GM12801 (cell line): ENCODE data around the gene LRRC8B.

Source experiments
- TF ChIP-seq, protein P1 (sequence below): IDR thresholded peaks from one replicate; pipeline ENCODE4 v1.5.1; 2011; ENCODE audit warnings: control low read depth; ENCODE audit not compliant: insufficient read length; ENCODE audit errors: extremely low read depth

Gene LRRC8B

DNA sequence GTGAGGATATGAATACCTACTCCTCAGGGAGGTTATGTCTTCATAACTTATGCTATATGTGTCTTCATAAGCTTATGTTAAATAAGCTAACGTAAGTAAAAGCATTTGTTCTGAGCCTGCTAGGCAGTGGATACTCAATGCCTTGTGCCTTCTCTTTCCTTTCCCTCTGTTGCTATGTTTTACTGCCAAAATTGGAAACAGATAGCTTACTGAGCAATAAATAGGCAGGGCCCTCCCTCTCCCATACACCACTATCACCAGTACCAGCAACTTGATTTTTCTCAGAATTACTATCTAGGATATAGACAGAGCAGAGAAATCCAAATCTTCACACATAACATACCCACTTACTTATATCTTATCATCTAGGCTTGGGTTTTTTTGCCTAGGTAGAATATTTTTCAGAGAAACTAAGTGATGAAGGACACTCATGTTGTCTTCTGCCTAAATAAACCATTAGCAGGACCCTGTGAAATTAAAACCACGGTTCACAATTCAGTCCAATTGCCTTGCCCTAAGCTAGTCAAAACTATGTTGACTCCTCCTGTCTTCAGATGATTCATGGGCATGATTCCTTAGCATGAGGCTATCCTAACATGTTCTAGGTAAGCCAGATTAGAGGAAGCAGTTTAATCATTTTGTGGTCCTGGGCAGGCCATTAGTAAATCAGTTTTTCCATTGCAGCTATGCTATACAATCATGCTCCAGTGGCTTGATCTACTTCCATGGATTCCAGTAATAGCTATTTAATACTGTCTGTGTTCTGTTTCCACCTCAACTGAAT lies 92.4 kb downstream of the LRRC8B start:
- TF ChIP-seq, protein P1, sequence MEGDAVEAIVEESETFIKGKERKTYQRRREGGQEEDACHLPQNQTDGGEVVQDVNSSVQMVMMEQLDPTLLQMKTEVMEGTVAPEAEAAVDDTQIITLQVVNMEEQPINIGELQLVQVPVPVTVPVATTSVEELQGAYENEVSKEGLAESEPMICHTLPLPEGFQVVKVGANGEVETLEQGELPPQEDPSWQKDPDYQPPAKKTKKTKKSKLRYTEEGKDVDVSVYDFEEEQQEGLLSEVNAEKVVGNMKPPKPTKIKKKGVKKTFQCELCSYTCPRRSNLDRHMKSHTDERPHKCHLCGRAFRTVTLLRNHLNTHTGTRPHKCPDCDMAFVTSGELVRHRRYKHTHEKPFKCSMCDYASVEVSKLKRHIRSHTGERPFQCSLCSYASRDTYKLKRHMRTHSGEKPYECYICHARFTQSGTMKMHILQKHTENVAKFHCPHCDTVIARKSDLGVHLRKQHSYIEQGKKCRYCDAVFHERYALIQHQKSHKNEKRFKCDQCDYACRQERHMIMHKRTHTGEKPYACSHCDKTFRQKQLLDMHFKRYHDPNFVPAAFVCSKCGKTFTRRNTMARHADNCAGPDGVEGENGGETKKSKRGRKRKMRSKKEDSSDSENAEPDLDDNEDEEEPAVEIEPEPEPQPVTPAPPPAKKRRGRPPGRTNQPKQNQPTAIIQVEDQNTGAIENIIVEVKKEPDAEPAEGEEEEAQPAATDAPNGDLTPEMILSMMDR, result no peak

DNA sequence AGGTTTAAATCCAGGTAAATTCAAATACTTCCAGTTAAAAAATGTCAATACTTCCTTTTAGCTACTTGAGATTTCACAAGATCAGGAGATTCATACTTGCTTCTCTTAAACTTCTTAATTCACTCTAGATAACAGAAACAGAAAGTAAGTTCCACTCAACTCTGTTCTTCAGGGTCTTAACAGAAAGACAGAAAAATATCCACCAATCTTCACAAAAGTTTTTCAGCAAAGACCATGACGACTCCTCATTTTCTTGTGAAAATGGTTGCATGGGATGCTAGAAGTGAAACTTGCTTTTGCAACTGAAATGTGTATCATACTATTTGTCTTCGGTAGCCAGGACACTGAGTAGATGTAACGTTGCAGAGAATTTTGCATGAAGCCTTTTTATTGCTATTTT lies 96.0 kb downstream of the LRRC8B start:
- TF ChIP-seq, protein P1, result no peak

DNA sequence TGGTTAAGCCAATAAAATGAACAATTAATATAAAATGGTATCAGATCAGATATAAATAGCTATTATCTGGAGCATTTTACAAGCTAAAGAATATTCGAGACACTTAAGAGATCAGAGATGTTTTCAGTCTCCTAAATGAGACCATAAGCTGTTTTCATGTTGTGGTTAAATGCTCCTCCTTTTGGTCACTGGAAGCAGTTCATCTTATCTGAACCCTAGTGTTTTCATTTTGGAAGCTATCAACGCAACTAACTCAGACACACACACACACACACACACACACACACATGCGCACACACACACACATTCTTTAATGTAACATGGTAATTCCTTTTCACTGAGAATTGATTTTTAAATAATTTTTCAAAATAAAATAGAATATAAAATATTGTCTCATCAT lies 98.3 kb downstream of the LRRC8B start:
- TF ChIP-seq, protein P1, result no peak

DNA sequence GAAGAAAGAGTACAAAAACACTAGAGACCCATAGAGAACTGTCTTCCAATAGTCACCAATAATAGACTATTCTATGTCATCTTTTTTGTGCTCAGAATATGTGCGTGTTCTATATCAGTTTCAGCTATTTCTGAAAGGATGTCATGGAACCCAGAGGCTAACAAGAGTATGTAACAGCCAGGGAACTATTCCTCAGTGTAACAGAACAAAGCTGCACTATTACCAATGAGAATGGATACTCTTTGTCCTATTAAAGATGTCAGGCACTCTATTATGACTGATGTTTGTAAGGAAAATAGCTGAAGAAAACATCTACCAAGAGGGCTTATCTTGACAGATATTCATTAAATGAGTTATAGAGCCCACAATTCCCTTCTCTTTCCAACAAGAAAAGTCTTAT lies 99.7 kb downstream of the LRRC8B start:
- TF ChIP-seq, protein P1, result no peak

DNA sequence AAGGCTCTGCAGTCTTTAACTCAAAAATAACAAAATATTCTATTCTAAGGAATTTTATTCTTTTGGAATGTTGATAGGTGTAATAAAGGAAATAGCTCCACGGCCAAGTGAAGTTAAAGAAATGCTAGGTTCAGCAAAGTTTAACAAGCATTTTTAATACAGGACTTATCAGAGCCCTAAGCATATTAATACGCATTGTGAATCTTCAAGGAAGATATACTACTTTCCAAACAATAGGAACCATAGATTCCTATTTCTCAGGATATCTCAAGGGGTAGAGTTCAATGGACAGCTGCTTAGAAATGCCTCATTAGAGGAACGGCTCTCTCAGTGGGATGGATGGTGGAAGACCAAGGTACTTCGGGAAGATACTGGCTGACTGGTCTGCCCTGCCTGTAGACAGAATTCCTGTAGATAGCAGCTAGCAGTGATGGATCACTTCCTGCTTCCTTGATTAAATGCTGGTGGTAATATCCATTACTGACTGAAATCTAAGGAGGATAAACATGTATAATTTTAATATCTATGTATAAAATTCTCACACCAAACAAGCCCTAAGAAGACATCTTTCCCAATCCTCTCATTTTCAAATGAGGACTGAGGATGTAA lies 100.2 kb downstream of the LRRC8B start:
- TF ChIP-seq, protein P1, result no peak

DNA sequence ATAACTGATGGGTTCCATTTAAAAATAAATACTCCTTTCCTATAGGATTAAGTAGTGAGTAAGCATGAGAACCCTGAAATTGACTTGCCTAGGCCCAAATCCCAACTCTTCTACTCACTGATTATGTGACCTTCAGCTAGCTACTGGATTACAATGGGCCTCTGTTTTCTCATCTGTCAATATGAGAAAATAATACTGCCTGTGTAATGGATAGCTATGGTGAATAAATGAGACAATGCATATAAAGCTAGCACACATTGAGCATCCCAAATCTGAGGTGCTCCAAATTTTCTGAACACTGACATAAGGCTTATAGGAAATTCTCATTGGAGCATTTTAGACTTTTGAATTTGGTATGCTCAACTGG lies 103.0 kb downstream of the LRRC8B start:
- TF ChIP-seq, protein P1, result no peak

DNA sequence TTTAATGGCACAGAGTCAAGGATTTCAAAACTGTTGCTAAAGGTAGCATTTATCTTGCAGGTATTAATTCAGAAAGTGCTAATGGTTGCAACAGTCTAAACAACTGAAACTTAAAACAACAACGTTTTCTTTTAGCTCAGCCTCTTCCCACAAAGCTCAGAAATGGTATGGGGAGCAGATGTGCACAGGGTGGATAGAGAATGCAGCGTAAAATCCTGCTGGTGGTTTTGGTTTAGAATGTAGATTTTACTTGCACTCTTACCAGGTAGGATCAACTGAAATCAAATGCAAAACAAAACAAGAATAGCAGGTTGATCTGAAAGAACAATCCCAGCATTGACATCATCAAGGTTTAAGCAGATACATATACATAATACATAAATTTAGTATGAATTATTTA lies 104.5 kb downstream of the LRRC8B start:
- TF ChIP-seq, protein P1, result no peak
